GM21390 (cell line): ENCODE measurements around the gene CYTH3.
"Not testable (repeated sequence)": the region's sequence is repeated elsewhere in the genome, so short reads cannot be mapped to it uniquely, and the experiment has no call there.

Experiments used
- ATAC-seq: cut with Tn5 transposase; IDR thresholded peaks from one replicate; pipeline ENCODE4 v1.9.1; 2021; ENCODE audit not compliant: unreplicated experiment

CYTH3 gene

GRCh38 chr7:6198689-6199595, 73.5 kb downstream of the CYTH3 start:
- ATAC-seq, result no peak

GRCh38 chr7:6197801-6198551, 74.4 kb downstream of the CYTH3 start:
- ATAC-seq, result no peak

GRCh38 chr7:6193709-6194108, 78.7 kb downstream of the CYTH3 start:
- ATAC-seq, result no peak

- not testable (repeated sequence) for ATAC-seq
Measured at GRCh38 chr7:6190563-6190962, 81.9 kb downstream of the CYTH3 start.

- ATAC-seq, result no peak
Measured at GRCh38 chr7:6188389-6188788, 84.0 kb downstream of the CYTH3 start.

- ATAC-seq, result no peak
Measured at GRCh38 chr7:6186577-6186976, 85.8 kb downstream of the CYTH3 start.

GRCh38 chr7:6182993-6183392, 89.4 kb downstream of the CYTH3 start:
- ATAC-seq, result no peak

- ATAC-seq, result no peak
Measured at GRCh38 chr7:6181136-6181535, 91.3 kb downstream of the CYTH3 start.

GRCh38 chr7:6180344-6180725, 92.1 kb downstream of the CYTH3 start:
- no peak for ATAC-seq

- ATAC-seq, result no peak
Measured at GRCh38 chr7:6179620-6180343, 92.6 kb downstream of the CYTH3 start.

- ATAC-seq, result no peak
Measured at GRCh38 chr7:6178298-6179029, 94.0 kb downstream of the CYTH3 start.

GRCh38 chr7:6175645-6176044, 96.8 kb downstream of the CYTH3 start:
- no peak for ATAC-seq

- no peak for ATAC-seq
Measured at GRCh38 chr7:6172910-6173295, 99.5 kb downstream of the CYTH3 start.

GRCh38 chr7:6172224-6172909, 100.1 kb downstream of the CYTH3 start:
- no peak for ATAC-seq

GRCh38 chr7:6171532-6172223, 100.7 kb downstream of the CYTH3 start:
- ATAC-seq, result no peak

GRCh38 chr7:6170571-6171531, 101.6 kb downstream of the CYTH3 start:
- no peak for ATAC-seq

GRCh38 chr7:6169805-6170520, 102.5 kb downstream of the CYTH3 start:
- ATAC-seq, result no peak

- ATAC-seq, result no peak
Measured at GRCh38 chr7:6168477-6168868, 104.0 kb downstream of the CYTH3 start.
